HEK293T (cell line): ENCODE measurements around the gene LMX1A.

ENCODE experiments used
- CTCF ChIA-PET: fragments of 350-600 bp; formaldehyde crosslinking; extraction: SDS; loops from one replicate; lab custom pipeline; 2021; ENCODE audit warnings: antibody characterized with exemption, inconsistent platforms; lab: Yijun Ruan, JAX
- POLR2A ChIA-PET: fragments of 350-600 bp; formaldehyde crosslinking; extraction: SDS; loops from one replicate; lab custom pipeline; 2020; ENCODE audit warnings: antibody characterized with exemption, inconsistent platforms; lab: Yijun Ruan, JAX
- DNase-seq: peaks from one replicate; pipeline ENCODE4 v3.0.0; 2012; ENCODE audit warnings: mixed read lengths; ENCODE audit errors: extremely low spot score
- ARNT ChIP-seq: fragments of 450-650 bp; IDR thresholded peaks from 2 replicates; pipeline ENCODE4 v1.6.1; 2017; ENCODE audit warnings: mild to moderate bottlenecking
- BHLHE40 ChIP-seq: fragments of 450-650 bp; IDR thresholded peaks from 2 replicates; pipeline ENCODE4 v1.6.1; 2016; ENCODE audit warnings: mild to moderate bottlenecking, moderate library complexity, borderline replicate concordance
- CTBP1 ChIP-seq: fragments of 450-650 bp; IDR thresholded peaks from 2 replicates; pipeline ENCODE4 v1.6.1; 2016; ENCODE audit warnings: borderline replicate concordance
- ELF4 ChIP-seq: fragments of 450-650 bp; IDR thresholded peaks from 2 replicates; pipeline ENCODE4 v1.6.1; 2017; ENCODE audit warnings: antibody characterized with exemption
- FOXA1 ChIP-seq: fragments of 450-650 bp; IDR thresholded peaks from 2 replicates; pipeline ENCODE4 v1.6.1; 2016; ENCODE audit warnings: mild to moderate bottlenecking
- FOXK2 ChIP-seq: fragments of 450-650 bp; IDR thresholded peaks from 2 replicates; pipeline ENCODE4 v1.6.1; 2016; ENCODE audit warnings: mild to moderate bottlenecking
- FOXM1 ChIP-seq: fragments of 450-650 bp; IDR thresholded peaks from 2 replicates; pipeline ENCODE4 v1.6.1; 2017; ENCODE audit warnings: mild to moderate bottlenecking, borderline replicate concordance
- HDGF ChIP-seq: fragments of 450-650 bp; IDR thresholded peaks from 2 replicates; pipeline ENCODE4 v1.6.1; 2017; ENCODE audit warnings: antibody characterized with exemption, borderline replicate concordance
- L3MBTL2 ChIP-seq: fragments of 450-650 bp; conservative IDR thresholded peaks from 2 replicates; pipeline ENCODE4 v1.6.1; 2016; ENCODE audit warnings: mild to moderate bottlenecking
- LEF1 ChIP-seq: fragments of 450-650 bp; IDR thresholded peaks from 2 replicates; pipeline ENCODE4 v1.6.1; 2017; ENCODE audit warnings: mild to moderate bottlenecking, borderline replicate concordance
- NFRKB ChIP-seq: fragments of 450-650 bp; IDR thresholded peaks from 2 replicates; pipeline ENCODE4 v1.6.1; 2016; ENCODE audit warnings: mild to moderate bottlenecking, moderate library complexity
- PKNOX1 ChIP-seq: fragments of 450-650 bp; IDR thresholded peaks from 2 replicates; pipeline ENCODE4 v1.6.1; 2016
- SP1 ChIP-seq: fragments of 450-650 bp; IDR thresholded peaks from 2 replicates; pipeline ENCODE4 v1.6.1; 2017
- SUZ12 ChIP-seq: fragments of 450-650 bp; IDR thresholded peaks from 2 replicates; pipeline ENCODE4 v1.6.1; 2016; ENCODE audit warnings: mild to moderate bottlenecking
- TARDBP ChIP-seq: fragments of 450-650 bp; IDR thresholded peaks from 2 replicates; pipeline ENCODE4 v1.6.1; 2016
- ZNF384 ChIP-seq: fragments of 450-650 bp; IDR thresholded peaks from 2 replicates; pipeline ENCODE4 v1.6.1; 2016

The LMX1A gene

GRCh38 chr1:165224504-165224903, 132.0 kb downstream of the LMX1A start:
- no peak for TF ChIP-seq FOXM1
- TF ChIP-seq SP1: no peak
- no peak for TF ChIP-seq ARNT
- TF ChIP-seq TARDBP: no peak
- TF ChIP-seq BHLHE40: no peak
- TF ChIP-seq LEF1: no peak
- no peak for TF ChIP-seq ZNF384
- no peak for TF ChIP-seq FOXK2
- TF ChIP-seq L3MBTL2: no peak
- no peak for TF ChIP-seq HDGF
- no peak for TF ChIP-seq SUZ12
- no peak for TF ChIP-seq FOXA1
- no peak for TF ChIP-seq CTBP1
- no peak for TF ChIP-seq NFRKB
- ChIA-PET POLR2A (no interaction called here), CTCF (interaction anchor here (0.5 kb wide), 1 partner anchor 17 kb away, joined by 6 read pairs; no protein-coding TSS in a partner anchor)
- no peak for DNase-seq

GRCh38 chr1:165222580-165222979, 133.9 kb downstream of the LMX1A start:
- CTCF ChIA-PET: no interaction called here
- no peak for DNase-seq
- TF ChIP-seq HDGF (no peak), ELF4 (no peak), NFRKB (no peak), ZNF384 (no peak), L3MBTL2 (no peak), CTBP1 (no peak), FOXM1 (no peak)
- POLR2A ChIA-PET: interaction anchor here (0.6 kb wide), 1 partner anchor 139 kb away, joined by 3 read pairs; no protein-coding TSS in a partner anchor

- no peak for TF ChIP-seq FOXM1
- no peak for TF ChIP-seq ZNF384
- TF ChIP-seq ARNT: no peak
- no peak for TF ChIP-seq L3MBTL2
- TF ChIP-seq ELF4: no peak
- no peak for TF ChIP-seq BHLHE40
- no peak for TF ChIP-seq SP1
- no peak for DNase-seq
- POLR2A ChIA-PET: no interaction called here
- CTCF ChIA-PET: interaction anchor here (0.7 kb wide), 1 partner anchor 17 kb away, joined by 3 read pairs; no protein-coding TSS in a partner anchor
Observed at GRCh38 chr1:165218731-165219130, 137.8 kb downstream of the LMX1A start.

GRCh38 chr1:165217958-165218357, 138.6 kb downstream of the LMX1A start:
- TF ChIP-seq BHLHE40 (no peak), ELF4 (no peak), CTBP1 (no peak), FOXK2 (no peak), HDGF (no peak), ZNF384 (no peak), FOXA1 (no peak), LEF1 (no peak), SUZ12 (no peak)
- CTCF ChIA-PET: no interaction called here
- no peak for DNase-seq
- POLR2A ChIA-PET: interaction anchor here (0.6 kb wide), 1 partner anchor 1141 kb away, joined by 3 read pairs; no protein-coding TSS in a partner anchor

- TF ChIP-seq ARNT: no peak
- TF ChIP-seq LEF1: no peak
- no peak for TF ChIP-seq L3MBTL2
- TF ChIP-seq BHLHE40: no peak
- no peak for TF ChIP-seq FOXM1
- TF ChIP-seq FOXK2: no peak
- TF ChIP-seq ZNF384: no peak
- TF ChIP-seq HDGF: no peak
- no peak for TF ChIP-seq FOXA1
- POLR2A ChIA-PET: no interaction called here
- no peak for DNase-seq
- CTCF ChIA-PET: interaction anchor here (0.7 kb wide), 1 partner anchor 86 kb away, joined by 3 read pairs; no protein-coding TSS in a partner anchor
Observed at GRCh38 chr1:165216254-165216653, 140.3 kb downstream of the LMX1A start.

GRCh38 chr1:165215676-165216075, 140.8 kb downstream of the LMX1A start:
- TF ChIP-seq HDGF (no peak), ARNT (no peak), FOXK2 (no peak), TARDBP (no peak), SP1 (no peak), L3MBTL2 (no peak), ZNF384 (no peak), FOXM1 (no peak)
- ChIA-PET CTCF (no interaction called here), POLR2A (no interaction called here)
- no peak for DNase-seq

GRCh38 chr1:165212229-165212628, 144.3 kb downstream of the LMX1A start:
- TF ChIP-seq FOXM1 (no peak), BHLHE40 (no peak), CTBP1 (no peak), LEF1 (no peak), FOXK2 (no peak), HDGF (no peak), SP1 (no peak), ELF4 (no peak), TARDBP (no peak), PKNOX1 (no peak), ARNT (no peak), ZNF384 (no peak), FOXA1 (no peak), NFRKB (no peak), L3MBTL2 (no peak), SUZ12 (no peak)
- DNase-seq: no peak
- ChIA-PET CTCF (no interaction called here), POLR2A (no interaction called here)

- DNase-seq: no peak
- TF ChIP-seq BHLHE40 (no peak), FOXK2 (no peak), L3MBTL2 (no peak), SP1 (no peak), ELF4 (no peak), FOXA1 (no peak), FOXM1 (no peak), NFRKB (no peak), TARDBP (no peak), ARNT (no peak), SUZ12 (no peak), PKNOX1 (no peak), LEF1 (no peak), HDGF (no peak), CTBP1 (no peak), ZNF384 (no peak)
- POLR2A ChIA-PET: no interaction called here
- CTCF ChIA-PET: no interaction called here
Observed at GRCh38 chr1:165207853-165208515, 148.5 kb downstream of the LMX1A start.
